ENCODE results near the gene HYAL3. TPM values are rescaled to one million over a fixed set of nuclear protein-coding genes. Genes with fewer than 3 reads are reported as not detected.
"Not testable (repeated sequence)": the region's sequence is repeated elsewhere in the genome, so short reads cannot be mapped to it uniquely, and the experiment has no call there.

HYAL3 gene
- total RNA-seq, 2 experiments from 2014 or later: 9.7 to 12.7 TPM

DNA sequence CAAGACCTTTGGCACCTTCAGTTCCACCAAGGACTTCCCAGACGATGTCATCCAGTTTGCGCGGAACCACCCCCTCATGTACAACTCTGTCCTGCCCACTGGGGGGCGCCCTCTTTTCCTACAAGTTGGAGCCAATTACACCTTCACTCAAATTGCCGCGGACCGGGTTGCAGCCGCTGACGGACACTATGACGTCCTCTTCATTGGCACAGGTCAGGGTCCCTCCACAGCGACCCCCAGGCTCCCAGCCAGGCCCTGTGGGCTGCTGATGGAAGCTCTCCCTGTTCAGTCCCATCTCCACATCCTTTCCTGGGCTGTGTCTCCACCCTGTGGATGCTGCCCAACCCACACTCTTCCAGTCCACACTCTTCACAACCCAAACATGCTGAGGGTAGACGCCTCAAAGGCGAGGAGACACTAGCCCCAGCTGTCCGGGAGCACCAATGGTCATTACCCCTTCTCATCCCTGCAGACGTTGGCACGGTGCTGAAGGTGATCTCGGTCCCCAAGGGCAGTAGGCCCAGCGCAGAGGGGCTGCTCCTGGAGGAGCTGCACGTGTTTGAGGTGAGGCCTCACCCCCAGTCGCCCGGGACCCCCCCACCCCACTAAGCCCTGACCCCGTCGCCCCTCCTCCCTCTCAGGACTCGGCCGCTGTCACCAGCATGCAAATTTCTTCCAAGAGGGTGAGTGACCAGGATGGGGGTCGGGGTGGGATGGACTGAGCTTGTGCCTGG is 24.7 kb downstream of the HYAL3 start:
- ChIA-PET CTCF (interaction anchor here (0.6 to 3.8 kb wide), 15 partner anchors 16 to 84 kb away, joined by 3 to 17 read pairs (median 4); partner anchors contain the start of genes GNAI2 and IFRD2), POLR2A (interaction anchor here (1.1 kb wide), 1 partner anchor 24 kb away, joined by 3 read pairs; no protein-coding TSS in a partner anchor)
- H3K27me3 Mint-ChIP-seq (ENCODE audit: low read depth): peaks cover 43% of the 10 kb centered on the region
- peak; percentile 37 for ATAC-seq
- no peaks in the 10 kb centered on the region for H3K36me3 Mint-ChIP-seq (ENCODE audit: low read depth)
- H3K27ac Mint-ChIP-seq: peak overlapping the region; percentile 26
- peak; percentile 86 for DNase-seq
- H3K9me3 Mint-ChIP-seq (ENCODE audit: insufficient read depth): no peaks in the 10 kb centered on the region
- peak overlapping the region; percentile 58 for H3K4me3 Mint-ChIP-seq
- H3K4me1 Mint-ChIP-seq (ENCODE audit: low read depth): peaks cover 34% of the 10 kb centered on the region

DNA sequence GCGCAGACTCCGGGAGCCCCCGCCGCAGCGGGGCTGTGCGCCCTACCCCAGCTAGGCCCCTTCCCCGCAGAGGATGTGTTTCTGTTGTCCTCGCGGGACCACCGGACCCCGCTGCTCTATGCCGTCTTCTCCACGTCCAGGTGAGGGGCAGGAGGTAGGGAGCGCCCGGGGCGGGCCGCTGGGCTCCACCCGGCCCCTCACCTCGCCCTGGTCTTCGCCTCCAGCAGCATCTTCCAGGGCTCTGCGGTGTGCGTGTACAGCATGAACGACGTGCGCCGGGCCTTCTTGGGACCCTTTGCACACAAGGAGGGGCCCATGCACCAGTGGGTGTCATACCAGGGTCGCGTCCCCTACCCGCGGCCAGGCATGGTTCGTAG is 25.5 kb downstream of the HYAL3 start:
- no peaks in the 10 kb centered on the region for H3K36me3 Mint-ChIP-seq (ENCODE audit: low read depth)
- DNase-seq: no peak
- H3K9me3 Mint-ChIP-seq (ENCODE audit: insufficient read depth): no peaks in the 10 kb centered on the region
- CTCF ChIA-PET: interaction anchor here (0.6 to 1.7 kb wide), 6 partner anchors 13 to 82 kb away, joined by 3 to 6 read pairs (median 4); partner anchors contain the start of genes GNAI2, GNAT1 and IFRD2
- ATAC-seq: no peak
- no peak overlapping the region for H3K4me3 Mint-ChIP-seq
- H3K27me3 Mint-ChIP-seq (ENCODE audit: low read depth): peaks cover 42% of the 10 kb centered on the region
- POLR2A ChIA-PET: no interaction called here
- peaks cover 34% of the 10 kb centered on the region for H3K4me1 Mint-ChIP-seq (ENCODE audit: low read depth)
- no peak overlapping the region for H3K27ac Mint-ChIP-seq

DNA sequence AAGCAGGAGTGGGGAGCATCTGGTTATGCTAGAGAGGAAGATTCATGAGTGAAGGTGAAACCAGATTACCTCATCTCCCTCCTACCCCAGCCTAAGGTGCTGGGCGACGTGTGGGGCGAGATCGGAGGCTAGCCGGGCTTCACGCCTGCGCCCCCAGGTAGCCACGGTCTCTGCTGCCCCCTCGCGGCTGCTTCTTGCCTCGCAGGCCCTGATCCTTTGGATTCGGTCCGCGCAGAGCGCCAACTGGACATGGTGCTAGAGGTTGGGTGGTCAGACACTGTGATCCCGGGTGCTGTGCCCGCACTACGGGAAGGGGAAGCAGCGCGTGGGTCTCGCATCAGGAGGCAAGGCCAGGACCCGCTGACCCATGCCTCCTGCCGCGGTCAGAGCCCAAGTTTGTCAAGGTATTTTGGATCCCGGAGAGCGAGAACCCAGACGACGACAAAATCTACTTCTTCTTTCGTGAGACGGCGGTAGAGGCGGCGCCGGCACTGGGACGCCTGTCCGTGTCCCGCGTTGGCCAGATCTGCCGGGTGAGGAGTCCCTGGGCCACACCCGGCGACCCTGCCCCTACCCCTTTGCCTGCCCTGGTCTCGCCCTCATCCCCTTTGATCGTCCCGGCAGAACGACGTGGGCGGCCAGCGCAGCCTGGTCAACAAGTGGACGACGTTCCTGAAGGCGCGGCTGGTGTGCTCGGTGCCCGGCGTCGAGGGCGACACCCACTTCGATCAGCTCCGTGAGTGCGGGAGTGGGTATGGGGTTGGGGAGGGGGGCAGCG is 26.1 kb downstream of the HYAL3 start:
- ChIA-PET POLR2A (interaction anchor here (1.0 kb wide), 1 partner anchor 45 kb away, joined by 3 read pairs; no protein-coding TSS in a partner anchor), CTCF (interaction anchor here (0.6 to 2.6 kb wide), 7 partner anchors 13 to 81 kb away, joined by 3 to 13 read pairs (median 4); partner anchors contain the start of genes GNAT1 and IFRD2)
- peak overlapping the region; percentile 72 for H3K4me3 Mint-ChIP-seq
- DNase-seq (peak; percentile 93), ATAC-seq (peak; percentile 90)
- H3K27ac Mint-ChIP-seq: peak overlapping the region; percentile 52
- H3K9me3 Mint-ChIP-seq (ENCODE audit: insufficient read depth): no peaks in the 10 kb centered on the region
- no peaks in the 10 kb centered on the region for H3K36me3 Mint-ChIP-seq (ENCODE audit: low read depth)
- H3K27me3 Mint-ChIP-seq (ENCODE audit: low read depth): peaks cover 40% of the 10 kb centered on the region
- H3K4me1 Mint-ChIP-seq (ENCODE audit: low read depth): peaks cover 34% of the 10 kb centered on the region

DNA sequence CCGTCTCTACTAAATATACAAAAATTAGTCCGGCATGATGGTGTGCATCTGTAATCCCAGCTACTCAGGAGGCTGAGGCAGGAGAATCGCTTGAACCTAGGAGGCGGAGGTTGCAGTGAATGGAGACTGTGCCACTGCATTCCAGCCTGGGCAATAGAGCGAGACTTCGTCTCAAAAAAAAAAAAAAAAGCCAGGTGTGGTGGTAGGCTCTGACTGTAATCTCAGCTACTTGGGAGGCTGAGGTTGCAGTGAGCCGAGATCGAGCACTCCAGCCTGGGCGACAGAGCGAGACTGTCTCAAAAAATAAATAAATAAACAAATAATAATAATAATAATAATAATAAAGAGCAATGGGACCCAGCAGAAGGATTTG is 26.7 kb downstream of the HYAL3 start:
- ATAC-seq; DNase-seq; H3K9me3 Mint-ChIP-seq (ENCODE audit: insufficient read depth); H3K27ac Mint-ChIP-seq; H3K36me3 Mint-ChIP-seq (ENCODE audit: low read depth); H3K4me3 Mint-ChIP-seq: not testable (repeated sequence)
- Mint-ChIP-seq H3K27me3 (ENCODE audit: low read depth) (peaks cover 38% of the 10 kb centered on the region), H3K4me1 (ENCODE audit: low read depth) (peaks cover 34% of the 10 kb centered on the region)
- ChIA-PET CTCF (interaction anchor here (0.6 to 3.2 kb wide), 8 partner anchors 10 to 279 kb away, joined by 3 to 24 read pairs (median 6); no protein-coding TSS in a partner anchor), POLR2A (interaction anchor here (1.0 kb wide), 1 partner anchor 44 kb away, joined by 3 read pairs; no protein-coding TSS in a partner anchor)

DNA sequence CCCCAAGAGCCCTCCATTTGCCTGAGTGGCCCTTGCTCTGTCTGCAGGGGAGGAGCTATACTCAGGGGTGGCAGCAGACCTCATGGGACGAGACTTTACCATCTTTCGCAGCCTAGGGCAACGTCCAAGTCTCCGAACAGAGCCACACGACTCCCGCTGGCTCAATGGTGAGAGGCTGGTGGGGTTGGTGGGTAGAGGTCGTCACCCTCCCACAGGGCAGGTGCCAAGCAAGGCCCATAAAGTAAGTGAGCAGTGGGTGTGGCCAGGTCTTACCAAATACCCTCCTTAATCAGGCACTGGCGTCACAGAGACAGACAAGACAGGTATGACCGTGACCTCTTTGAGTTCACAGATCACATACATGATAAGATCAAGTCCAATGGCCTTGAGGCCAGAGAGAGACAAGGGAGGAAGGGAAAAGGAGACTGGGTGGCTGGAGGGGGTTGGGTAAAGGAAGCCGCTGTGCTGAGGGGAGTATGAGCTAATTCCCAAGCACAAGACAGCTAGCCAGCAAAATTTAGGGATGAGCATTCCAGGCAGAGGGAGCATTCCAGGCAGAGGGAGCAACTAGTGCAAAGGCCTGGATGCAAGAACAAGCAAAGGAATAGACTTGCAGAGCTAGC is 27.8 kb downstream of the HYAL3 start:
- H3K4me3 Mint-ChIP-seq: no peak overlapping the region
- DNase-seq (no peak), ATAC-seq (no peak)
- H3K27me3 Mint-ChIP-seq (ENCODE audit: low read depth): peaks cover 39% of the 10 kb centered on the region
- peaks cover 34% of the 10 kb centered on the region for H3K4me1 Mint-ChIP-seq (ENCODE audit: low read depth)
- no peak overlapping the region for H3K27ac Mint-ChIP-seq
- no peaks in the 10 kb centered on the region for H3K9me3 Mint-ChIP-seq (ENCODE audit: insufficient read depth)
- CTCF ChIA-PET: interaction anchor here (0.7 to 3.2 kb wide), 8 partner anchors 10 to 79 kb away, joined by 3 to 24 read pairs (median 7); no protein-coding TSS in a partner anchor
- H3K36me3 Mint-ChIP-seq (ENCODE audit: low read depth): no peaks in the 10 kb centered on the region
- POLR2A ChIA-PET: no interaction called here

DNA sequence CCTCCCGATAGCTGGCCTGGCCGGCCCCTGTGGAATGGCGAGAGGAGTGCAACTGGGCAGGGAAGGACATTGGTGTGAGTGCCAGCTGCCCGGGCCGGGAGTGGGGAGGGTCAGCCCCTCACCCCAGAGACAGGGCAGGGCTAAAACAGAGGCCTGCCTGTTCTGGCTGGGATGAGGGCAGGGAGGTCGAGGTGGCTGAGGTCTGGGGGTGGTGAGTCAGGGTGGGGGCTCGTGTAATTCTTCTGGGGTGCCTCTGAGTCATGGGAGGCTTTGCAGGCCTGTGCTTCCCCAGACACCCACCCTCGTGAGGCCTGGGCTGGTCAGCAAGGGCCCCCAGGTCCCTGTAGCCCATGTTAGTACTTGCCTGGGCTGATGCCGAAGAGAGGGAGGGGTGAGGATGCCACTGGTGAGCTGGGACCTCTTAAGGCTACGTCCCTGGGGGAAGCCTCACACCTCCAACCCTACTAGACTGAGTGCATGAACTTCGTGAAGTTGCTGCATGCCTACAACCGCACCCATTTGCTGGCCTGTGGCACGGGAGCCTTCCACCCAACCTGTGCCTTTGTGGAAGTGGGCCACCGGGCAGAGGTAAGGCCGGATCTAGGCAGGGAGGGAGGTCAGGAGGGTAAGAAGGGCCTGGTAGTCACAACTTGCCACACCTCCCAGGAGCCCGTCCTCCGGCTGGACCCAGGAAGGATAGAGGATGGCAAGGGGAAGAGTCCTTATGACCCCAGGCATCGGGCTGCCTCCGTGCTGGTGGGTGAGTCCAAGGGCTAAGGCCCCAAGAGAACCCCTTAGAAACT is 28.6 kb downstream of the HYAL3 start:
- POLR2A ChIA-PET: no interaction called here
- no peak for ATAC-seq
- Mint-ChIP-seq H3K9me3 (ENCODE audit: insufficient read depth) (no peaks in the 10 kb centered on the region), H3K4me1 (ENCODE audit: low read depth) (peaks cover 29% of the 10 kb centered on the region), H3K27ac (no peak overlapping the region), H3K4me3 (no peak overlapping the region), H3K36me3 (ENCODE audit: low read depth) (no peaks in the 10 kb centered on the region), H3K27me3 (ENCODE audit: low read depth) (peaks cover 39% of the 10 kb centered on the region)
- CTCF ChIA-PET: interaction anchor here (1.2 to 3.2 kb wide), 5 partner anchors 9 to 76 kb away, joined by 6 to 24 read pairs (median 8); no protein-coding TSS in a partner anchor
- no peak for DNase-seq

DNA sequence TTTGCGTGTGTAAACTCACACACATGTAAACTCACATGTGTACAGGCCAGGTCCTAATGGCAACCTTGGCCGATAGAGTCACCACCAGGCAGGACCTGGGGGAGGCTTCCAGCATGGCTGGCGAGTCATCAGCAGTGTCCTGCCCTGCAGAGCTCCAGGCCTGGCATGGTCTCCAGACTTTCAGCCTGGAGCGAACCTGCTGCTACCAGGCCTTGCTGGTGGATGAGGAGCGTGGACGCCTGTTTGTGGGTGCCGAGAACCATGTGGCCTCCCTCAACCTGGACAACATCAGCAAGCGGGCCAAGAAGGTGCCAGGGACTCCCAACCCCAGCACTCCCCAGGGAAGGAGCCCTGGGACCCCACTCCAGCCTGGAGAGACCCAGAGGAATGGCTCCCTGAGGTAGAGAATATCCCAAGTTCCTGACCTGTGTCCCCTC is 29.2 kb downstream of the HYAL3 start:
- no peak overlapping the region for H3K27ac Mint-ChIP-seq
- H3K4me3 Mint-ChIP-seq: no peak overlapping the region
- H3K9me3 Mint-ChIP-seq (ENCODE audit: insufficient read depth): no peaks in the 10 kb centered on the region
- CTCF ChIA-PET: interaction anchor here (1.3 to 3.2 kb wide), 3 partner anchors 10 to 66 kb away, joined by 3 to 24 read pairs (median 13); no protein-coding TSS in a partner anchor
- H3K36me3 Mint-ChIP-seq (ENCODE audit: low read depth): no peaks in the 10 kb centered on the region
- POLR2A ChIA-PET: interaction anchor here (0.6 kb wide), 1 partner anchor 9 kb away, joined by 3 read pairs; no protein-coding TSS in a partner anchor
- ATAC-seq: no peak
- peaks cover 23% of the 10 kb centered on the region for H3K4me1 Mint-ChIP-seq (ENCODE audit: low read depth)
- no peak for DNase-seq
- H3K27me3 Mint-ChIP-seq (ENCODE audit: low read depth): peaks cover 33% of the 10 kb centered on the region

DNA sequence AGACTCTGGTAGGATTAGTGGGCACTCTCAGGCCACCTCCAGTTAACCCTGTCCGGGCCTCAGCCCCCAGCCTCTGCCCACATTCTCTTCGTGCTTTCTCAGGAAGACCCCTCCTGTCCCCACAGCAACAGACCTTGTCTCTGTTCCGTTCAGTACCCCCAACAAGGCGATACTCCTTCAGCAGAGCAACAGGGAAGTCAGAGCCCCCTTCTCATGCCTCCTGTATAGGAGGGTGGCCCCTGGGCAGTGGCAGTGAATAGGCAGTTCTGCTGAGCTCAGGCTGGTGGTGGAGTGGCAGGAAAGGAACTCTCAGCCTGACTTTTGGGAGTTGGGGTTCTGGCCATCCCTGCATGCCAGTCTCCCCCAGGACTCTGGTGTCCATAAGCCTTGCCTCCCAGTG is 29.7 kb downstream of the HYAL3 start:
- DNase-seq (no peak), ATAC-seq (no peak)
- ChIA-PET CTCF (interaction anchor here (1.1 to 3.2 kb wide), 3 partner anchors 23 to 66 kb away, joined by 3 to 24 read pairs (median 3); no protein-coding TSS in a partner anchor), POLR2A (interaction anchor here (0.6 kb wide), 1 partner anchor 8 kb away, joined by 3 read pairs; no protein-coding TSS in a partner anchor)
- Mint-ChIP-seq H3K27ac (no peak overlapping the region), H3K4me1 (ENCODE audit: low read depth) (peaks cover 19% of the 10 kb centered on the region), H3K36me3 (ENCODE audit: low read depth) (no peaks in the 10 kb centered on the region), H3K27me3 (ENCODE audit: low read depth) (peaks cover 29% of the 10 kb centered on the region), H3K9me3 (ENCODE audit: insufficient read depth) (no peaks in the 10 kb centered on the region), H3K4me3 (no peak overlapping the region)

DNA sequence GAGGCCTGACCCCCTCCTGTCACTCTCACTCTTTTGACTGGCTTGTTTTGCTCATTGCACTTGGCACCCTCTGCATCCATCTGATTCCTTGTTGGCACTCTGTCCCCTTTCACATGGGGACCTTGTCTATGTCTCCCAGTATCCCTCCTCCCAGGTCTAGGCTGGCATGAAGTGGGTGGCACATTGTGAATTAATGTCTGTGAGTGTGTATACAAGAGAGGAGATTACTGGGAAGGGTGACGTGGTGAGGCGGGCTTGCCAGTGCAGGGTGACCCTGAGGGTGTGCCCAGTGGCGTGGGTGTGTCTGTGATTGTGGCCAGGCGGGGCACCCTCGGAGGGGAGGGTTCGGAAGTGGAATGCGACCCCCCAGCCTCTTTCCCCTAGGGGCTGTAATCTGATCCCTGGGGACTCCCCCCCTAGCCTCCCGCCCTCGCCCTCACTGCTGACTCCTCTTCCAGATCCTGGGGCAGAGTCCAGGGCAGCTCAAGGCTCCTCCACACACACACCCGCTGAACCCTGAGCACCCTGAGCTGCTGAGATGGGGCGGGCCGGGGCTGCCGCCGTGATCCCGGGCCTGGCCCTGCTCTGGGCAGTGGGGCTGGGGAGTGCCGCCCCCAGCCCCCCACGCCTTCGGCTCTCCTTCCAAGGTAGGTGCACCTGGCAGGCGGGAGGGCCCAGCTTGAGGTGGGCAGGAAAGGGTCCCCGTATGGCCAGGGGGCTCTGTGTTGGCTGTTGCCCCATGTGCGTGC is 30.3 kb downstream of the HYAL3 start, which contains the start of gene SEMA3B:
SEMA3B (plus strand) TSS at position 445 of the 749 bp plus-strand sequence; CDS start at position 539, 94 bp downstream.
- CTCF ChIA-PET: interaction anchor here (1.1 to 2.5 kb wide), 3 partner anchors 22 to 65 kb away, joined by 3 to 7 read pairs (median 3); no protein-coding TSS in a partner anchor
- DNase-seq: no peak
- Mint-ChIP-seq H3K4me3 (no peak within 1 kb of the TSS), H3K27ac (no peak within 1 kb of the TSS), H3K27me3 (ENCODE audit: low read depth) (peaks cover 23% of the 10 kb centered on the region), H3K36me3 (ENCODE audit: low read depth) (no peaks in the 10 kb centered on the region), H3K4me1 (ENCODE audit: low read depth) (peaks cover 14% of the 10 kb centered on the region), H3K9me3 (ENCODE audit: insufficient read depth) (no peaks in the 10 kb centered on the region)
- ATAC-seq: no peak
- POLR2A ChIA-PET: no interaction called here

DNA sequence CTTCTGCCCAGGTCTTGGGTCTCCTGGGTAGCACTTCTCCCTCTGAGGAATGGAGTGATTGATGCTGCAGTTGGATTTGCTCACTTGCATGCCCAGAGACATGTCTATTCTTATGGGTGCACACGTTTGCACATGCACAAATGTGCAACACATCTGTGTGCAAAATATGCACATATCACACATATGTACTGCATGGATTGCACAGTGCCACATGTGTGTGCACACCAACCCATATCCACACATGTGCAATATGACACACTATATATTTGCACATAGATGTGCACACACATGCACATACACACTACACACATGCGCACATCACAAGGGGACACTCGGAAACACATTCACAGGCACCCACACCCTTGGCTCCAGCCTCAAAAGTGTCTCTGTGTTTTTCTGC is 30.9 kb downstream of the HYAL3 start:
- ChIA-PET POLR2A (interaction anchor here (0.6 kb wide), 1 partner anchor 26 kb away, joined by 4 read pairs; no protein-coding TSS in a partner anchor), CTCF (interaction anchor here (2.5 kb wide), 1 partner anchor 42 kb away, joined by 7 read pairs; no protein-coding TSS in a partner anchor)
- DNase-seq: no peak
- no peak for ATAC-seq
- H3K27me3 Mint-ChIP-seq (ENCODE audit: low read depth): peaks cover 22% of the 10 kb centered on the region
- H3K4me1 Mint-ChIP-seq (ENCODE audit: low read depth): peaks cover 12% of the 10 kb centered on the region
- no peaks in the 10 kb centered on the region for H3K36me3 Mint-ChIP-seq (ENCODE audit: low read depth)
- no peak overlapping the region for H3K27ac Mint-ChIP-seq
- H3K9me3 Mint-ChIP-seq (ENCODE audit: insufficient read depth): no peaks in the 10 kb centered on the region
- H3K4me3 Mint-ChIP-seq: no peak overlapping the region

Measured in activated CD8-positive, alpha-beta T cell treated with anti-CD3 and anti-CD28 coated beads, Interleukin-2, amount 10 ng/mL, durations not matched to agents 7 days and 5 days (primary cell).